HepG2 (cell line): ENCODE data around the gene HRC. TPM values are rescaled to one million over a fixed set of nuclear protein-coding genes. Genes with fewer than 3 reads are reported as not detected.

Source experiments
- ATAD3A ChIP-seq: sonication (generic); formaldehyde crosslinking; IDR thresholded peaks from 2 replicates; pipeline ENCODE4 v1.4.0; 2020; ENCODE audit warnings: missing genetic modification reagents
- ATF1 ChIP-seq: IDR thresholded peaks from 2 replicates; pipeline ENCODE4 v1.6.1; 2016; ENCODE audit warnings: mild to moderate bottlenecking, control low read depth
- BRD4 ChIP-seq: sonication (generic); formaldehyde crosslinking; IDR thresholded peaks from 2 replicates; pipeline ENCODE4 v1.4.0; 2020; ENCODE audit warnings: missing genetic modification reagents
- DRAP1 ChIP-seq: IDR thresholded peaks from 2 replicates; pipeline ENCODE4 v1.6.1; 2016; ENCODE audit warnings: missing genetic modification reagents, missing compliant biosample characterization
- ETV6 ChIP-seq: sonication (generic); formaldehyde crosslinking; conservative IDR thresholded peaks from 2 replicates; pipeline ENCODE4 v1.4.0; 2020; ENCODE audit warnings: missing genetic modification reagents
- FIP1L1 ChIP-seq: fragments of 200-400 bp; formaldehyde crosslinking; IDR thresholded peaks from 2 replicates; pipeline ENCODE4 v1.6.1; 2018; ENCODE audit warnings: low read depth, mild to moderate bottlenecking, low read length, moderate library complexity, borderline replicate concordance; ENCODE audit not compliant: insufficient read depth
- FLYWCH1 ChIP-seq: sonication (generic); formaldehyde crosslinking; IDR thresholded peaks from 2 replicates; pipeline ENCODE4 v1.8.1; 2023; ENCODE audit warnings: mild to moderate bottlenecking, missing genetic modification reagents
- GATAD2A ChIP-seq: IDR thresholded peaks from 2 replicates; pipeline ENCODE4 v1.6.1; 2016
- IRF2 ChIP-seq: IDR thresholded peaks from 2 replicates; pipeline ENCODE4 v1.6.1; 2018; ENCODE audit warnings: missing genetic modification reagents, missing compliant biosample characterization
- NFYB ChIP-seq: sonication (generic); formaldehyde crosslinking; IDR thresholded peaks from 2 replicates; pipeline ENCODE4 v1.4.0; 2020; ENCODE audit warnings: missing genetic modification reagents
- PAX8 ChIP-seq: sonication (generic); formaldehyde crosslinking; IDR thresholded peaks from 2 replicates; pipeline ENCODE4 v1.8.0; 2022; ENCODE audit warnings: mild to moderate bottlenecking, missing genetic modification reagents, borderline replicate concordance
- RFX3 ChIP-seq: IDR thresholded peaks from 2 replicates; pipeline ENCODE4 v1.6.1; 2016; ENCODE audit warnings: missing biosample characterization, missing genetic modification reagents
- RXRA ChIP-seq: sonication (generic); formaldehyde crosslinking; IDR thresholded peaks from 2 replicates; pipeline ENCODE4 v1.5.1; 2020; ENCODE audit warnings: missing genetic modification reagents
- SAP130 ChIP-seq: IDR thresholded peaks from 2 replicates; pipeline ENCODE4 v1.6.1; 2016; ENCODE audit warnings: low read depth
- SIX4 ChIP-seq: sonication (generic); formaldehyde crosslinking; IDR thresholded peaks from 2 replicates; pipeline ENCODE4 v1.4.0; 2020; ENCODE audit warnings: missing genetic modification reagents
- TCF12 ChIP-seq, 2 experiments: fragments of 450-650 bp in 1 of 2; sonication (generic) in 1 of 2; formaldehyde crosslinking in 1 of 2; IDR thresholded peaks; 2 replicates each; pipeline versions ENCODE4 v1.6.1 to v1.8.0; 2017 to 2022; ENCODE audit warnings: antibody characterized with exemption in 1 of 2, mild to moderate bottlenecking in 1 of 2, missing genetic modification reagents in 1 of 2, moderate library complexity in 1 of 2
- TFDP1 ChIP-seq: IDR thresholded peaks from 2 replicates; pipeline ENCODE4 v1.6.1; 2016; ENCODE audit warnings: missing compliant biosample characterization, missing genetic modification reagents, borderline replicate concordance
- TOPORS ChIP-seq: sonication (generic); formaldehyde crosslinking; IDR thresholded peaks from 2 replicates; pipeline ENCODE4 v1.8.0; 2023; ENCODE audit warnings: mild to moderate bottlenecking, missing genetic modification reagents
- ZBTB21 ChIP-seq: sonication (generic); formaldehyde crosslinking; IDR thresholded peaks from 2 replicates; pipeline ENCODE4 v1.4.0; 2020; ENCODE audit warnings: missing genetic modification reagents
- ZBTB25 ChIP-seq: IDR thresholded peaks from 2 replicates; pipeline ENCODE4 v1.6.1; 2018; ENCODE audit warnings: missing genetic modification reagents
- ZIK1 ChIP-seq: sonication (generic); formaldehyde crosslinking; IDR thresholded peaks from 2 replicates; pipeline ENCODE4 v1.5.0; 2020; ENCODE audit warnings: mild to moderate bottlenecking, low read depth, missing genetic modification reagents, borderline replicate concordance
- ZNF121 ChIP-seq: sonication (generic); formaldehyde crosslinking; IDR thresholded peaks from 2 replicates; pipeline ENCODE4 v1.5.0; 2020; ENCODE audit warnings: mild to moderate bottlenecking, missing genetic modification reagents
- ZNF232 ChIP-seq: sonication (generic); formaldehyde crosslinking; IDR thresholded peaks from 2 replicates; pipeline ENCODE4 v1.4.0; 2020; ENCODE audit warnings: missing genetic modification reagents, borderline replicate concordance
- ZNF24 ChIP-seq: fragments of 450-650 bp; IDR thresholded peaks from 2 replicates; pipeline ENCODE4 v1.6.1; 2017; ENCODE audit warnings: antibody characterized with exemption, mild to moderate bottlenecking
- ZNF350 ChIP-seq: sonication (generic); formaldehyde crosslinking; IDR thresholded peaks from 2 replicates; pipeline ENCODE4 v1.4.0; 2020; ENCODE audit warnings: mild to moderate bottlenecking, low read depth, missing genetic modification reagents, borderline replicate concordance
- ZNF510 ChIP-seq: sonication (generic); formaldehyde crosslinking; IDR thresholded peaks from 2 replicates; pipeline ENCODE4 v1.4.0; 2020; ENCODE audit warnings: low read depth, mild to moderate bottlenecking, missing genetic modification reagents
- ZNF550 ChIP-seq: sonication (generic); formaldehyde crosslinking; IDR thresholded peaks from 2 replicates; pipeline ENCODE4 v1.4.0; 2020; ENCODE audit warnings: mild to moderate bottlenecking, missing genetic modification reagents, borderline replicate concordance
- ZNF713 ChIP-seq: sonication (generic); formaldehyde crosslinking; IDR thresholded peaks from 2 replicates; pipeline ENCODE4 v1.4.0; 2020; ENCODE audit warnings: mild to moderate bottlenecking, missing genetic modification reagents
- ZSCAN21 ChIP-seq: sonication (generic); formaldehyde crosslinking; IDR thresholded peaks from 2 replicates; pipeline ENCODE4 v1.8.0; 2022; ENCODE audit warnings: mild to moderate bottlenecking, missing genetic modification reagents, moderate library complexity, borderline replicate concordance
- polyA plus RNA-seq, 8 experiments: library from polyadenylated mRNA; depleted of rRNA in 3 of 8; stranded (reverse) in 7 of 8; unstranded in 1 of 8; fragments of >200 nt; fragmentation: Illumina TruSeq in 4 of 8; extraction: Trizol in 4 of 8; gene quantifications; 2 replicates each; pipeline versions ENCODE4 v1.2.1 to v1.2.3, GENCODE V29; 2011 to 2016; ENCODE audit warnings: low read depth in 4 of 8, missing spikeins in 1 of 8, mixed read lengths in 1 of 8; ENCODE audit not compliant: insufficient read depth in 1 of 8
- total RNA-seq, 5 experiments: library from RNA; depleted of rRNA; stranded (reverse); fragments of >200 nt; fragmentation: Illumina TruSeq; extraction: Trizol; gene quantifications; 2 replicates each; pipeline ENCODE4 v1.2.3, GENCODE V29; 2016; ENCODE audit warnings: low read depth in 1 of 5

Gene HRC
- total and polyA plus RNA-seq, 2 of the 13 experiments (the other 11 are each of a cell fraction or from before 2014, with no cell fraction given): 3.6 to 15.4 TPM

GRCh38 chr19:49150106-49150943 lies 4.9 kb downstream of the HRC start (continued):
- TF ChIP-seq ZBTB25 (CRISPR knock-in tag) (peak; percentile 76; the same call in 1 of the 2 replicates), ZNF510 (CRISPR knock-in tag) (peak; percentile 65; the same call in 1 of the 2 replicates), BRD4 (peak; percentile 57; the same call in 1 of the 2 replicates), ATF1 (CRISPR knock-in tag) (no peak), ZNF713 (no peak), RXRA (CRISPR knock-in tag) (peak; percentile 27), ETV6 (CRISPR knock-in tag) (no peak), ZNF550 (CRISPR knock-in tag) (0 out of 2 replicates have a peak, but pooled peaks have one; percentile 38), ATAD3A (CRISPR knock-in tag) (no peak), RFX3 (no peak), TCF12 (IDR thresholded peaks at IDR 0.05) (no peak), TCF12 (CRISPR knock-in tag; IDR thresholded peaks at IDR 0.05) (peak; percentile 73; the same call in 1 of the 2 replicates), ZNF350 (CRISPR knock-in tag) (peak; percentile 47; the same call in 1 of the 2 replicates), GATAD2A (CRISPR knock-in tag) (peak; percentile 10; the same call in 1 of the 2 replicates), TOPORS (CRISPR knock-in tag) (0 out of 2 replicates have a peak, but pooled peaks have one; percentile 29), SAP130 (CRISPR knock-in tag) (peak; percentile 72), FIP1L1 (0 out of 2 replicates have a peak, but pooled peaks have one; percentile 36), ZBTB21 (CRISPR knock-in tag) (peak; percentile 77), PAX8 (peak; percentile 61; the same call in 1 of the 2 replicates), SIX4 (CRISPR knock-in tag) (no peak), TFDP1 (CRISPR knock-in tag) (peak; percentile 50; the same call in 1 of the 2 replicates), IRF2 (CRISPR knock-in tag) (0 out of 2 replicates have a peak, but pooled peaks have one; percentile 40), ZIK1 (CRISPR knock-in tag) (peak; percentile 49; the same call in 1 of the 2 replicates), FLYWCH1 (CRISPR knock-in tag) (no peak), NFYB (no peak), ZNF121 (CRISPR knock-in tag) (peak; percentile 15; the same call in 1 of the 2 replicates), ZSCAN21 (CRISPR knock-in tag) (peak; percentile 39; the same call in 1 of the 2 replicates), DRAP1 (peak; percentile 44; the same call in 1 of the 2 replicates), ZNF232 (CRISPR knock-in tag) (no peak; the same call in 1 of the 2 replicates), ZNF24 (no peak)
